ENCODE data around the gene KCND3.

KCND3 gene

DNA sequence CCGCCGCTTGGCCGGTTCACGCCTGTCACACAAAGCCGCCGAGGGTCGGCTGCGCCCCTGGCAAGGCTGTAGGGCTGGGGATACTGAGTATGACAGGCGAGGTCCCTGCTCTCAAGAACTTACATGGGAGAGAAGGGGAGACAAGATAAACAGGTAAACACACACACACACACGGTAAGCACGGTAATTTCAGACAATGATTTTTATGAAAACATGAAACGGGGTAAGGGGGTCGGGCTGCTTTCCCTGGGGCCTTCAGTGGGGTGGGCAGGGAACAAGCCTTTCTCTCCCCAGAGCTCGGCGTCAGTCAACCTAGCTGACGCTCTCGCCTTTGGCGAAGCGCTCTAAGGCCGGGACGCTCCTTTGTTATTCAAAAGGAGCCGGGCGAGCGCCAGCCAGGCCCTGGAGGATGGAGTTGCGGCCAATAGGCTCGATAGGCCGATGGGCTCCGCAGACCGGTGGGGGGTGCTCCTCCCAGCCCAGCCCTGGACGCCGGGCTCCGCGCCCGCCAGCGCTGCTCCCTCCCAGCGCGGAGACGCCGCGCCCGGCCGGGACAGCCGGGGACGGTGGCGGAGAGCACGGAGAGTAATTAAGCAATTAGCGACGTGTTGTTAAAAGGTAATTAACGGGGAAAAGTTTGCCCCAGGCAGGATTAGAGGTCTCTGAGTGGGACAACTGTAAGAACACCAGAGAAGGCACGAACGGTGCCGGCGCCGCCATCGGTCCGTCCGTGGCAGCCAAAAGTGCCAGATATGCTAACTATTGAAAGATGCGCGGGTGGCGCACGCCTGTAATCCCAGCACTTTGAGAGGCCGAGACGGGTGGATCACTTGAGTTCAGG, 249.3 kb downstream of the KCND3 start:
- H3K79me2 ChIP-seq (ENCODE audit: control insufficient read depth, low read length): no peaks in the 10 kb centered on the region
- no peaks in the 10 kb centered on the region for H3K36me3 ChIP-seq (ENCODE audit: control insufficient read depth, low read length)
- peaks cover 3% of the 10 kb centered on the region; the same call in 1 of the 2 replicates for H3F3A ChIP-seq (ENCODE audit: control insufficient read depth, insufficient read depth)
- peaks cover 26% of the 10 kb centered on the region for H3K27me3 ChIP-seq (ENCODE audit: control insufficient read depth, low read length)
- H3K4me3 ChIP-seq (ENCODE audit: low read length): peak overlapping the region; percentile 78
- TF ChIP-seq, protein P1, sequence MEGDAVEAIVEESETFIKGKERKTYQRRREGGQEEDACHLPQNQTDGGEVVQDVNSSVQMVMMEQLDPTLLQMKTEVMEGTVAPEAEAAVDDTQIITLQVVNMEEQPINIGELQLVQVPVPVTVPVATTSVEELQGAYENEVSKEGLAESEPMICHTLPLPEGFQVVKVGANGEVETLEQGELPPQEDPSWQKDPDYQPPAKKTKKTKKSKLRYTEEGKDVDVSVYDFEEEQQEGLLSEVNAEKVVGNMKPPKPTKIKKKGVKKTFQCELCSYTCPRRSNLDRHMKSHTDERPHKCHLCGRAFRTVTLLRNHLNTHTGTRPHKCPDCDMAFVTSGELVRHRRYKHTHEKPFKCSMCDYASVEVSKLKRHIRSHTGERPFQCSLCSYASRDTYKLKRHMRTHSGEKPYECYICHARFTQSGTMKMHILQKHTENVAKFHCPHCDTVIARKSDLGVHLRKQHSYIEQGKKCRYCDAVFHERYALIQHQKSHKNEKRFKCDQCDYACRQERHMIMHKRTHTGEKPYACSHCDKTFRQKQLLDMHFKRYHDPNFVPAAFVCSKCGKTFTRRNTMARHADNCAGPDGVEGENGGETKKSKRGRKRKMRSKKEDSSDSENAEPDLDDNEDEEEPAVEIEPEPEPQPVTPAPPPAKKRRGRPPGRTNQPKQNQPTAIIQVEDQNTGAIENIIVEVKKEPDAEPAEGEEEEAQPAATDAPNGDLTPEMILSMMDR (IDR thresholded peaks at IDR 0.05; ENCODE audit: low read depth, low read length, poor library complexity, severe bottlenecking): peak; percentile 8
- peak; percentile 71; the same call in 1 of the 2 replicates for TF ChIP-seq EZH2phosphoT487 (IDR thresholded peaks at IDR 0.05; ENCODE audit: borderline replicate concordance, low read length)
- H3K4me1 ChIP-seq (ENCODE audit: control insufficient read depth, low read length): peaks cover 31% of the 10 kb centered on the region
- H4K20me1 ChIP-seq (ENCODE audit: control insufficient read depth, insufficient read depth, low read depth, low read length): no peaks in the 10 kb centered on the region
- H3K9me2 ChIP-seq (replicated peaks; ENCODE audit: control insufficient read depth, low read length): no peaks in the 10 kb centered on the region
- peak overlapping the region; percentile 94 for H3K4me2 ChIP-seq (ENCODE audit: low read length)
- H3K27ac ChIP-seq (ENCODE audit: low read depth, low read length): no peak overlapping the region
- no peaks in the 10 kb centered on the region for H3K9me3 ChIP-seq (ENCODE audit: control insufficient read depth, insufficient read depth, low read length)

- Histone ChIP-seq H4K20me1 (ENCODE audit: control insufficient read depth, insufficient read depth, low read depth, low read length) (no peaks in the 10 kb centered on the region), H3F3A (ENCODE audit: control insufficient read depth, insufficient read depth) (peaks cover 3% of the 10 kb centered on the region; the same call in 1 of the 2 replicates), H3K4me2 (ENCODE audit: low read length) (peak within 1 kb of the TSS; percentile 94), H3K4me3 (ENCODE audit: low read length) (peak within 1 kb of the TSS; percentile 78), H3K79me2 (ENCODE audit: control insufficient read depth, low read length) (no peaks in the 10 kb centered on the region), H3K27me3 (ENCODE audit: control insufficient read depth, low read length) (peaks cover 26% of the 10 kb centered on the region), H3K9me3 (ENCODE audit: control insufficient read depth, insufficient read depth, low read length) (no peaks in the 10 kb centered on the region), H3K4me1 (ENCODE audit: control insufficient read depth, low read length) (peaks cover 31% of the 10 kb centered on the region), H3K27ac (ENCODE audit: low read depth, low read length) (peak within 1 kb of the TSS; percentile 1; the same call in 1 of the 2 replicates), H3K36me3 (ENCODE audit: control insufficient read depth, low read length) (no peaks in the 10 kb centered on the region), H3K9me2 (replicated peaks; ENCODE audit: control insufficient read depth, low read length) (no peaks in the 10 kb centered on the region)
- TF ChIP-seq, protein P1 (IDR thresholded peaks at IDR 0.05; ENCODE audit: low read depth, low read length, poor library complexity, severe bottlenecking): peak; percentile 24
- no peak for TF ChIP-seq EZH2phosphoT487 (IDR thresholded peaks at IDR 0.05; ENCODE audit: borderline replicate concordance, low read length)
Measured at GRCh38 chr1:111739194-111739924, 250.1 kb downstream of the KCND3 start, which contains the start of gene INKA2. Gene INKA2, minus strand, starts transcription at chr1:111739395. Its CDS starts 153 bp downstream, at chr1:111739242.

DNA sequence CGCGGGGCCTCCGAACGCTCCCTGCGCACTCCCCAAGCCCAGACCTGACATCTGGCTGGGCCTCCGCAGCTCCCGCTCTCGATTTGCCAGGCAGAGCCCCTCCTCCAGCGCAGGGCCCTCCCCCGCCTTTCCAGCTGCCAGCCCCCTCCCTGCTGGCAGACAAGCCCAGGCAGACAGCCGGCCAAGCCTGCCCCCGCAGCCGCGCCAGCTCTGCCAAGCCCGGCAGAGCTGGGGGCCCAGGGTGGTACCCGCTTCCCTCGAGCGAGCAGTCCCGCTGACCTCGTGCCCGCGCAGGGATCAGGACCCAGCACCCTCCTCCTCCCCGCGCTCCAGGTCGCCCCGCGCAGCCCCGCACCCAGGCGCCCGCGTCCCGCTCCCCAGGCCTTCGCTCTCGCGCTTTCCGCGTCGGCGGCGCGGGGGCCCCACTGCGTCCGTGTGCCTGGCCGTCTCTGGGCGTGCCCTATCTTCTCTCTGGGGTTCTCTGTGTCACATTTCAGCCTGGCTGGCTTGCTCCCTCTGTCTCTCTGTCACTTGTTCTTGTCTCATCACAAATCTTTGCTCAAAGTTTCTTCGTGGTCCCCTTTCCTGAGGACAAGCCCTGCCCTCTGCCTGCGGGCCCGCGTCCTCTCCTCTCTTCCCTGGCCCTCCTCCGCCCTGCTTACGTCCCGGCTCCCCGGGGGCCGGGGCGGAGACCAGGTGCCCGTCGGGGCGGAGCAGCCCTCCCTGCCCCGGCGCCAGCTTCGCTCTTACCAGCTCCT, 250.9 kb downstream of the KCND3 start:
- Histone ChIP-seq H3K36me3 (ENCODE audit: control insufficient read depth, low read length) (no peaks in the 10 kb centered on the region), H3K4me1 (ENCODE audit: control insufficient read depth, low read length) (peaks cover 33% of the 10 kb centered on the region)

More for the DNA sequence above, 250.9 kb downstream of the KCND3 start:
- peak overlapping the region; percentile 1; the same call in 1 of the 2 replicates for H3K27ac ChIP-seq (ENCODE audit: low read depth, low read length)
- peaks cover 23% of the 10 kb centered on the region for H3K27me3 ChIP-seq (ENCODE audit: control insufficient read depth, low read length)
- no peaks in the 10 kb centered on the region for H4K20me1 ChIP-seq (ENCODE audit: control insufficient read depth, insufficient read depth, low read depth, low read length)
- H3K79me2 ChIP-seq (ENCODE audit: control insufficient read depth, low read length): no peaks in the 10 kb centered on the region
- peak overlapping the region; percentile 94 for H3K4me2 ChIP-seq (ENCODE audit: low read length)
- H3K4me3 ChIP-seq (ENCODE audit: low read length): peak overlapping the region; percentile 78
- peaks cover 3% of the 10 kb centered on the region; the same call in 1 of the 2 replicates for H3F3A ChIP-seq (ENCODE audit: control insufficient read depth, insufficient read depth)
- no peaks in the 10 kb centered on the region for H3K9me3 ChIP-seq (ENCODE audit: control insufficient read depth, insufficient read depth, low read length)
- no peaks in the 10 kb centered on the region for H3K9me2 ChIP-seq (replicated peaks; ENCODE audit: control insufficient read depth, low read length)
- TF ChIP-seq, protein P1 (IDR thresholded peaks at IDR 0.05; ENCODE audit: low read depth, low read length, poor library complexity, severe bottlenecking): no peak
- no peak for TF ChIP-seq EZH2phosphoT487 (IDR thresholded peaks at IDR 0.05; ENCODE audit: borderline replicate concordance, low read length)
